Osteoblast (primary cell): ENCODE data around the gene TMEM98. TPM values are rescaled to one million over a fixed set of nuclear protein-coding genes. Genes with fewer than 3 reads are reported as not detected.
"Not testable (repeated sequence)": the region's sequence is repeated elsewhere in the genome, so short reads cannot be mapped to it uniquely, and the experiment has no call there.

Experiments
- DNase-seq: peaks from one replicate; pipeline ENCODE4 v3.0.0; 2011; ENCODE audit warnings: low spot score, mixed read lengths; ENCODE audit not compliant: insufficient read length; ENCODE audit errors: missing footprints
- H2AFZ ChIP-seq: 2 replicates; pipeline ENCODE4 v1.6.0; 2011; ENCODE audit warnings: mild to moderate bottlenecking, low read length
- H3K27ac ChIP-seq: 2 replicates; pipeline ENCODE4 v1.5.1; 2011; ENCODE audit warnings: mild to moderate bottlenecking, low read depth, low read length, moderate library complexity
- H3K27me3 ChIP-seq: 2 replicates; pipeline ENCODE4 v1.6.0; 2012; ENCODE audit warnings: mild to moderate bottlenecking, control low read depth, inconsistent platforms, low read length, moderate library complexity; ENCODE audit not compliant: insufficient read depth
- H3K36me3 ChIP-seq: 2 replicates; pipeline ENCODE4 v1.5.1; 2011; ENCODE audit warnings: mild to moderate bottlenecking, low read length, control low read depth, moderate library complexity; ENCODE audit not compliant: insufficient read depth
- H3K4me1 ChIP-seq: 2 replicates; pipeline ENCODE4 v1.5.1; 2011; ENCODE audit warnings: mild to moderate bottlenecking, low read length, control low read depth, moderate library complexity; ENCODE audit not compliant: insufficient read depth
- H3K4me2 ChIP-seq: 2 replicates; pipeline ENCODE4 v1.6.0; 2011; ENCODE audit warnings: mild to moderate bottlenecking, low read length; ENCODE audit not compliant: insufficient read depth
- H3K4me3 ChIP-seq: fragments of 200-600 bp; sonication (generic); 3 replicates; pipeline ENCODE4 v1.5.1; 2012; ENCODE audit warnings: mild to moderate bottlenecking, low read length, inconsistent platforms; ENCODE audit not compliant: insufficient read depth
- H3K79me2 ChIP-seq: 2 replicates; pipeline ENCODE4 v1.6.0; 2012; ENCODE audit warnings: mild to moderate bottlenecking, low read length, control low read depth, inconsistent platforms; ENCODE audit not compliant: insufficient read depth
- H3K9me3 ChIP-seq: 2 replicates; pipeline ENCODE4 v1.5.1; 2011; ENCODE audit warnings: low read depth, low read length, control low read depth
- H4K20me1 ChIP-seq: 2 replicates; pipeline ENCODE4 v1.6.0; 2012; ENCODE audit warnings: mild to moderate bottlenecking, low read length, control low read depth; ENCODE audit not compliant: insufficient read depth
- CTCF ChIP-seq: IDR thresholded peaks from 2 replicates; pipeline ENCODE4 v1.5.1; 2011; ENCODE audit warnings: mild to moderate bottlenecking, low read depth, low read length, moderate library complexity; ENCODE audit errors: extremely low read depth
- total RNA-seq: library from RNA; depleted of rRNA; stranded (reverse); fragments of >200 nt; gene quantifications from 2 replicates; pipeline ENCODE4 v1.2.3, GENCODE V29; 2012

Gene TMEM98
- total RNA-seq, 1 donor: 121 TPM

GRCh38 chr17:32949181-32949580, 21.2 kb downstream of the TMEM98 start:
- Histone ChIP-seq H3K4me3 (no peak overlapping the region), H3K4me2 (no peak overlapping the region), H3K79me2 (no peaks in the 10 kb centered on the region), H3K27me3 (peaks cover 2% of the 10 kb centered on the region), H3K9me3 (no peaks in the 10 kb centered on the region), H4K20me1 (no peaks in the 10 kb centered on the region), H2AFZ (no peak overlapping the region), H3K4me1 (peaks cover under 1% of the 10 kb centered on the region), H3K27ac (no peak overlapping the region), H3K36me3 (no peaks in the 10 kb centered on the region)
- no peak for DNase-seq
- no peak for TF ChIP-seq CTCF

- not testable (repeated sequence) for H3K27ac ChIP-seq, H3K4me2 ChIP-seq, H3K27me3 ChIP-seq, H3K36me3 ChIP-seq, H4K20me1 ChIP-seq, H3K4me1 ChIP-seq, H2AFZ ChIP-seq, H3K4me3 ChIP-seq, DNase-seq, H3K9me3 ChIP-seq, H3K79me2 ChIP-seq
Measured at GRCh38 chr17:32952491-32952890, 24.5 kb downstream of the TMEM98 start.

GRCh38 chr17:32953045-32953444, 25.1 kb downstream of the TMEM98 start:
- H3K4me3 ChIP-seq: no peak overlapping the region
- H3K4me1 ChIP-seq: no peaks in the 10 kb centered on the region
- no peak overlapping the region for H3K27ac ChIP-seq
- H3K4me2 ChIP-seq: no peak overlapping the region
- peaks cover 3% of the 10 kb centered on the region for H3K27me3 ChIP-seq
- H3K79me2 ChIP-seq: no peaks in the 10 kb centered on the region
- no peaks in the 10 kb centered on the region for H3K36me3 ChIP-seq
- no peak for DNase-seq
- no peaks in the 10 kb centered on the region for H4K20me1 ChIP-seq
- TF ChIP-seq CTCF: no peak
- no peaks in the 10 kb centered on the region for H3K9me3 ChIP-seq
- no peak overlapping the region for H2AFZ ChIP-seq

- H3K36me3 ChIP-seq: no peaks in the 10 kb centered on the region
- H3K4me1 ChIP-seq: no peaks in the 10 kb centered on the region
- no peak overlapping the region for H3K4me3 ChIP-seq
- no peak overlapping the region for H2AFZ ChIP-seq
- no peaks in the 10 kb centered on the region for H3K79me2 ChIP-seq
- DNase-seq: no peak
- H3K4me2 ChIP-seq: no peak overlapping the region
- no peaks in the 10 kb centered on the region for H4K20me1 ChIP-seq
- no peak for TF ChIP-seq CTCF
- no peak overlapping the region for H3K27ac ChIP-seq
- no peaks in the 10 kb centered on the region for H3K9me3 ChIP-seq
- H3K27me3 ChIP-seq: peaks cover 3% of the 10 kb centered on the region
Measured at GRCh38 chr17:32953857-32954256, 25.9 kb downstream of the TMEM98 start.
